Measurements from ENCODE around the gene ABLIM1.

DNA sequence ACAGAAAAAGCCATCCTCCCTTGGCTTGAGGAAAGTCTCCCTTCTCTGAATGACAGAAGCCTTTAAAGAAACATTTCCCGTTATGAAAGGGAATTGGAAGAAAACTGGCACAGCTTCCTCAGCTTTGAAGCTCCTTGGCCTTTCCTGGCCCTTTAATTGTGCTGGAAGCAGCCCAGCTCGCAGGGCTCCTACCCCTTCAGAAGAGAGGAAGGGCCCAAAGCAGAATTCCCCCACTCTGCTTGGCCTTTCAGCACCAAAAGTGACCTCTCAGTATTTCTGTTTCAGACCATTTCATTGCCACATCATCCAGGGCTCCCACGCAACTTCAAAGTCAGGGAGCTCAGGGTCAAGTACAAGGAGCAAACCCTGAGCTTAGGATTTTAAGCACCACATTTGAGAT, 258.0 kb downstream of the ABLIM1 start:
- no peak for TF ChIP-seq CTCF (conservative IDR thresholded peaks at IDR 0.05 in 1 of 2, IDR thresholded peaks at IDR 0.05 in 1 of 2; ENCODE audit: low read depth in 1 of 2, low read length in 2 of 2)
- TF ChIP-seq EZH2 (IDR thresholded peaks at IDR 0.05; ENCODE audit: low read length, missing control alignments): no peak

Data from fibroblast of lung (primary cell).